Raji (cell line): Measurements from ENCODE around the gene ZFP57.
A peak's percentile ranks its signal among the peaks of the same experiment; 100 is the strongest.

Experiments used
- POLR2A ChIP-seq: IDR thresholded peaks from 2 replicates; pipeline ENCODE4 v1.6.1; 2011; ENCODE audit warnings: low read depth, low read length, control low read depth; ENCODE audit not compliant: insufficient read depth

The ZFP57 gene

GRCh38 chr6:29671026-29671425, 9.9 kb downstream of the ZFP57 start:
- TF ChIP-seq POLR2A: no peak

GRCh38 chr6:29667158-29667557, 13.8 kb downstream of the ZFP57 start:
- no peak for TF ChIP-seq POLR2A

GRCh38 chr6:29666826-29667130, 14.2 kb downstream of the ZFP57 start:
- TF ChIP-seq POLR2A: no peak

GRCh38 chr6:29665942-29666825, 14.8 kb downstream of the ZFP57 start:
- TF ChIP-seq POLR2A: no peak

- no peak for TF ChIP-seq POLR2A
These were observed 17.5 kb downstream of the ZFP57 start for GRCh38 chr6:29663300-29664042.

GRCh38 chr6:29661071-29661470, 19.9 kb downstream of the ZFP57 start:
- TF ChIP-seq POLR2A: no peak

- no peak for TF ChIP-seq POLR2A
These were observed 24.2 kb downstream of the ZFP57 start, which contains the start of gene MOG for GRCh38 chr6:29656798-29657197. Gene MOG (plus strand): TSS chr6:29657092. CDS start chr6:29657210, 118 bp downstream.

- no peak for TF ChIP-seq POLR2A
These were observed 24.8 kb downstream of the ZFP57 start for GRCh38 chr6:29656157-29656556.

GRCh38 chr6:29655658-29656057, 25.3 kb downstream of the ZFP57 start:
- no peak for TF ChIP-seq POLR2A

- no peak for TF ChIP-seq POLR2A
These were observed 27.4 kb downstream of the ZFP57 start for GRCh38 chr6:29653452-29654038.

- no peak for TF ChIP-seq POLR2A
These were observed 28.8 kb downstream of the ZFP57 start for GRCh38 chr6:29652198-29652584.

GRCh38 chr6:29651413-29652197, 29.3 kb downstream of the ZFP57 start:
- no peak for TF ChIP-seq POLR2A

- peak; percentile 92 for TF ChIP-seq POLR2A
These were observed 31.0 kb downstream of the ZFP57 start for GRCh38 chr6:29649701-29650673.
